Frontal cortex (tissue), 4 donors: ENCODE data around the gene PTPRJ. TPM values are rescaled to one million over a fixed set of nuclear protein-coding genes. Genes with fewer than 3 reads are reported as not detected.
"Not testable (repeated sequence)": the region's sequence is repeated elsewhere in the genome, so short reads cannot be mapped to it uniquely, and the experiment has no call there.

Experiments used
- DNase-seq, 2 donors: peaks; one replicate each; pipeline ENCODE4 v3.0.0; 2012; ENCODE audit warnings: low spot score in 2 of 2
- FAIRE-seq: peaks from 2 replicates; lab custom pipeline; 2012; peaks lifted over from hg19 to GRCh38; lab: Jason Lieb, UNC
- total RNA-seq: library from RNA; depleted of rRNA; stranded (reverse); fragments of >200 nt; gene quantifications from one replicate; pipeline ENCODE4 v1.2.3, GENCODE V29; 2014
- donor health status: control.
- donor health status: control.
- donor health status: control.

PTPRJ gene
- total RNA-seq, 1 donor from 2014 or later, result 17.1 TPM

DNA sequence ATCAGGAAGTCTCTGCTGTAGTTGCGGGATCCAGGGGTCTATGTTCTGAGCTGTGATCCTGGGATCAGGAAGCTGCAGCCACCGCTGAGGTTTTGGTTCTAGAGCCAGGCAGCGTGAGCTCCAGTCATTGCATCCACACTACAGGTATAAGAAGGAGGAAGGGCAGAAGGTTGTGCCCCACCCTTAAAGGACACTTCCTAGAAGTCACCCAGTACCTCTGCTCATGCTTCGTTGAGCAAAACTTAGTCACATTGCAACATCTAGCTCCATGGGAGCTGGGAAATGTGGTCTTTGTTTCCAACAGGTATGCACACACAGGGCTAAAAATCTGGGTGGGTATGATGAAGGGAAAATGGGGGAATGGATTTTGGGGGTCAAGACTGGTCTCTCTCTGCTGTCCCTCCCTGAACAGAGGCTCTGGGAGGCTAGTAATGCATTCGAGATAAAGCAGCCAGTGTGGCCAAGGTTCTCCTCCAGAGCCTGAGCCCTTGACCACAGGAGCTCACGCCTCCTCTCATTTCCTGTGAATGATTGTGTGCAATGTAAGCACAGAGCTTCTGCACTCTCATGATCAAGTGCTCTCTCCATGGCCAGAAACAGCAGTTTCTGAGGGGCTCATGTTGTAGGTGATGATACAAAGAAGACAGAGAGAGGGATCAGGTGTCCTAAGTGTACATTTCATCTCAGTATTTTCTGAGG, 149.5 kb downstream of the PTPRJ start:
- DNase-seq, result no peak

DNA sequence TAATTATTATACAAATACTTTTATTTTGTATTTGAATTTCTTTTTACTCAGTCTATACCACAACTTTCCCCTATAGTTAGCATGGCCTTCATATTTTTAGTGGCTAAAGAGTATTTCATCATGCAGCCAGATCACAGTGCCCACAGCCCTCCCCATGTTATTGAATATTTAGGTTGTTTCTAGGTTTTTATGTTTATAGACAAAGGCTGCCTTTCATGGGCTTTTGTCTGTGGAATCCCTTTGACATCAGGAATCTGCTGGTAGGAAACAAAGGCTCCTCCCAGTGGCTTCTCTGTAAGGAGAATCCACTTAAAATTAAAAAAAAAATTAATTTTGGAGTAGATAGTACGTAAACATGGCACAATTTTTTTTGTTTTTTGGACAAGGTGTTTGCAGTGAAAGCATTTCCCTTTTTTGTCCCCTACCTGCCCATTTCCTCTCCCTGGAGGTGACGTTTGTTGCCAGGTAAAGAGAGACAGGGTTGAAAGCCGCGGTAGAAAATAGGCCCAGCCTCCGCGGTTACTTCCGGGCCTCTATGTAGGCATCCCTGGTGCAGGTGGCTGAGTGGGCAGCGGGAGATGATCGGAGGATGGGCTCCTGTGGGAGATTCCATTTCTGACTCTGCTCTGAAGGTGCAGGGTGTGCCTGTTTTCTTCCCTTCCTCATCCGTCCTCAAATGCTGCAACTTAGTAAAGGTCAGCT, 154.0 kb downstream of the PTPRJ start:
- FAIRE-seq, result no peak
- no peak for DNase-seq

More for the DNA sequence above, 149.5 kb downstream of the PTPRJ start:
- no peak for FAIRE-seq

DNA sequence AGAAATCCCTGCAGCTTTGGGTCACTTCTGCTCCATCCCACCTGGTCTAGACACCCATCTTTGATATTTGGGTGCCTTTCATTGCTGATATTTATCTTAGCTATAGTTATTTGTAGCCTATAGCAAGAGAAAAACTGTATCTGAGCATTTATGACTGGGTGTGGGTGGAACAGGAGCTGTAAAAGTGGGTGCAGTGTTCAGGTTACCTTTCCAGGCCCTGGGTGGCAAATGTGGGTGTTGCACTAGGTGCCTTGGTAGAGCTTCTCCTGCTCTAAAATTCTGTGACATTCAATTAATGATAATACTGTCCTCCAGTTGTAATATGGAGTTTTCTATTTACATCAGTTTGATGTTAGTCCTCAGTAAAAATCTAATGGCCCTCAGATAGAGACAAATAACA, 157.9 kb downstream of the PTPRJ start:
- DNase-seq (no peak), FAIRE-seq (no peak)

DNA sequence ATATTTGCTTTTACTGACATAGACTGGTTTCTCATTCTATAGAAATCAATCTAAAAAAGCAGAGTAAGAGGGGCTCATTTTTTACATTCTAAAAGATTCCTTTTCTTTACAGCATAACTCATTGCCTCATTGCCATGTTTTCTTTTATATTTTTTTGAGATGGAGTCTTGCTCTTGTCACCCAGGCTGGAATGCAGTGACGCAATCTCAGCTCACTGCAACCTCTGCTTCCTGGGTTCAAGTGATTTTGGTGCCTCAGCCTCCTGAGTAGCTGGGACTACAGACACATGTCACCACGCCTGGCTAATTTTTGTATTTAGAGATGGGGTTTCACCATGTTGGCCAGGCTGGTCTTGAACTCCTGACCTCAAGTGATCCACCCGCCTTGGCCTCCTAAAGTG, 159.5 kb downstream of the PTPRJ start:
- FAIRE-seq, DNase-seq: not testable (repeated sequence)

DNA sequence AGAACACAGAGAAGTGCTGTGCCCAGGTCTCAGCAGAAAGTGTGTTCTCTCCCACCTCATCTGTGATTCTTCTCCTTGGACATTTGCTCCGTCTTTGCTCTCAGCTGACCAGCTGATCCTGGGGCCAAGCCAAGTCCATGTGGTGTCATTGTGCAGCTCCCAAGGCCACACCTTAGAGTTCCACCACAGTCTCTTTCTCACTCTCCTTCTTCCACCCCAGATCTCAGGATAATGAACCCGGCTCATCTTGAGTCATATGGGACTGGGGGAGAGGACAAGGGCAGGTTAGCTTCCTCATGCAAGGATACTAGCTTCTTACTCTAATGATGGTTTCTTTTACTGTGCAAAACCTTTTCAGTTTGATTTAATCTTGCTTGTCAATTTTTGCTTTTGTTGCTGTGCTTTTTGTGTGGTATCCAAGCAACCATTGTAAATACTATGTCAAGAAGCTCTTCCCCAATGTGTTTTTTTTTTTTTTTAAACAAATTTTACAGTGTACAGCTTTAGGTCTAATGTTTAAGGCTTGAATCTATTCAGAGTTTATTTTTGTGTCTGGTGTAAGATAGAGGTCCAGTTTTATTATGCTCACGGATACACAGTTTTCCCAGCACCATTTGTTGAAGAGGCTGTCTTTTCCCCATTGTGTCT, 161.2 kb downstream of the PTPRJ start:
- FAIRE-seq (no peak), DNase-seq (no peak)

DNA sequence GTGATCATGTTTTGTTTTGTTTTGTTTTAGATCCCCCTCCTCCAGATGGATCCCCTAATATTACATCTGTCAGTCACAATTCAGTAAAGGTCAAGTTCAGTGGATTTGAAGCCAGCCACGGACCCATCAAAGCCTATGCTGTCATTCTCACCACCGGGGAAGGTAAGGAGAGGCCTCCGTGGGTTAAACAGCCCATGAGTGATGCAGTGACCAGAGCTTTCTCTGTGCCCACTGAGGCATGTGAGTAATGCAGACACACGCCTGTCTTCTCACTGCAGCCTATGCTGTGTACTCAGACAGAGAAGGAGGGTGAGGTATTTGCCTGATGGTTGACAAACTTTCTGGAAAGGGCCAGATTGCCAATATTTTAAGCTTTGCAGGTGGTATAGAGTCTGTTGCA, 162.5 kb downstream of the PTPRJ start:
- FAIRE-seq (no peak), DNase-seq (no peak)

DNA sequence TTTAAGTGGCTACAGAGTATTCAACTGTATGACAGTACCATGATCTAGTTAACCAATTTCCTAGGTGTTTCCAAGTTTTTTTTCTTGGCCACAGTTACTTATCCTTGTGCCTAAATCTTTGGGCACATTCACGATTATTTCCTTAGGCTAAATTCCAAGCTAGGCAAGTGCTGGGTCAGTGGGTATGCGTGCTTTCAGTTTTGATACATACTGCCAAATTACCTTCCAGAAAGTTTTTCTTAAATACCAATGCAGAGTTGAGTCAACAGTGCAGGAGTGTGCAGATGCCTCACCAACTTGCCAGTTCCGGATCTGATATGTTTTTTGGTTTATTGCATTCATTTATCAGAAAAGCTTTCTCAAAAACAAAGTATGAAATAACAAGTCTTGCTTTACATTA, 168.4 kb downstream of the PTPRJ start:
- DNase-seq (no peak), FAIRE-seq (no peak)

DNA sequence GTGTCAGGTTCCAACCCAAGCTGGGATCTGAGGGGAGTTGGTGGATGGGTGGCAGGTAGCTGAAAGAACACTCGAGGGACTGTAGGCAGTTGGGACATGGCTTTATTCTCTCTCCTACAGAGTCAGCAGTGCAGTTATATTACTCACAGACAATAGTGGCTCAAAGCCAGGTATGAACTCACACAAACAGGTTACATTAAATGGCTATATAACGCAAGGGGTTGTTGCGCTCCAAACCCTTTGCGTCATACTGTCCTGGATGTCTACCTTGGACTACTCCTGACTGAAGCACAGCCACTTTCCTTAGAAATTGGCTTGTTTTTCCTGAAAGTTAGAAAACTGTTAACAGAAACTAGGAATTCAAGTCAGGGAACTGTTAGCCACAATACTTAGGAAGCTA, 169.9 kb downstream of the PTPRJ start:
- no peak for DNase-seq

DNA sequence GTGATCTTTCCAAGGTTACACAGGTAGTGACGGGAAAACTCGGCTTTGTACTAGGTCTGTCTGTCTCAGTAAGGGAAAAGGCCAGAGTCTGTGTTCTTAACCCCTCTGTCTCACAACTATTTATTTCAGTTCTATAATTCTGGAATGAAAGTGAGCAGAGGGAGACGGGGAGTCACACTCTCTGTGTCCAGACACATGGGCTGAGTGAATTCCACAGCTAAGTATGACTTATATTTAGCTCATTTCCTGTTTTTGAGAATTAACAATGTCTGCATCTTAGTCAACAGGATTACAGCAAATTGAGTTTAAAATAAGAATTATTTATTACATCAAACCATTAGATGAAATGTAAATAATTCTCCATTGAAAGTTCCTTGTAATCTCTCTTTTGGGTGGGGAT, 173.8 kb downstream of the PTPRJ start:
- DNase-seq (no peak), FAIRE-seq (no peak)

More for the DNA sequence above, 169.9 kb downstream of the PTPRJ start:
- FAIRE-seq, result no peak

DNA sequence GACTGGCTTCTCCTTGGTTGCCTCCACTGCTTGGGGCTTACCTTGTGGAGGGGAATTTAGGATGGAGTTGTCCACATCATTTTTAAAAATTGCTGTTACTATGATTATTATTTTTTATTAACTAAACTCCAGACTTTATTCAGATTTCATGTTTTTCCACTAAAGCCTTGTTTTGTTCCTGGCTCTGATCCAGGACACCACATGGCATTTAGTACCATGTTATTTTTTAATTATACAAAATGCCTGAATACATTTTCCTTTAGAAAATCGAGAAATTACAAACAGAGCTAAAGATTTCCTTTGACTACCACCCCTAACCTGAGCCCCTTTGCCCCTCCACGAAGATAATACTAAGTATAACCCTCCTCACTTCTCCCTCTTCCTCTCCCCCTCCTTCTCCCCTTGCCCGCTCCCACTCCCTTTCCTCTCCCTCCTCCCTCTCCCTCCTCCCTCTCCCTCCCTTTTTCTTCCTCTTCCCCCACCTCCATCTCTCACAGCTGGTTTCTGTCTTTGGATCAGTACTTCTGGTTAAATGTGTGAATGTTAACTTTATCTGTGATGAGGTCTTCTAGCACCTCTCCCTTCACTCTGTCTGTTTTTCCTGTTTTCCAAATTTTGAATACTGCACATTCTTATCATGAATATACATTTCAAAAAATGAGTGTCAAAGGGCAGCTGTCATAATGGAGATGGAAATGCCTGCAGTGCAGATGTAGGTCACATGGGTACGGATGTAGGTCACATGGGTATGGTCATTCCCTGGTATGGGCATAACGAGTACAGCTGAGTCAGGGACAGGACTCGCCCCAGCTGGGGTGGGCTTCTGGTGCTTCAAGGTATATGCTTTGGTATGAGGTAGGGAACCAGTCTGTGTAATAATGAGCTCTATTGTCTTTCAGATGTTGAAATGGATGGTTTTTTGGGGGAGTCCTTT, 181.9 kb downstream of the PTPRJ start:
- DNase-seq (no peak), FAIRE-seq (no peak)

DNA sequence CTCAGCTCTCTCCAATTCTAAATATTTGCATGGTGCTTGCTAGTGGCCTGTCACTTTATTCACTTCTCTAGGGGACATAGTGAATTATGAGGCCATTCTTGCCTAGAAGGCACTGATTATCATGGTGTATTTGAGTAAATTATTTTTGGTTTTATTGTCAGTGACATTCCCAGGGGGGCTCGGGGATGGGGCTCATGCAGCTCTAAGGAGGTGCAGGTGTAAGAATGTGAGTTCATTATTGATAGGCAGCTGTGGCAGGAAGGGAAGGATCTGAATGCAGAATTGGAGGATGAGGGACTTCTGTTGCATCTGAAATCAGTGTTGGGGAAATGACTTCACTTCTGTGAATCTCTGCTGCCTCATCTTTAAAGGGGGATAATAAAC, 182.5 kb downstream of the PTPRJ start:
- FAIRE-seq (no peak), DNase-seq (no peak)

DNA sequence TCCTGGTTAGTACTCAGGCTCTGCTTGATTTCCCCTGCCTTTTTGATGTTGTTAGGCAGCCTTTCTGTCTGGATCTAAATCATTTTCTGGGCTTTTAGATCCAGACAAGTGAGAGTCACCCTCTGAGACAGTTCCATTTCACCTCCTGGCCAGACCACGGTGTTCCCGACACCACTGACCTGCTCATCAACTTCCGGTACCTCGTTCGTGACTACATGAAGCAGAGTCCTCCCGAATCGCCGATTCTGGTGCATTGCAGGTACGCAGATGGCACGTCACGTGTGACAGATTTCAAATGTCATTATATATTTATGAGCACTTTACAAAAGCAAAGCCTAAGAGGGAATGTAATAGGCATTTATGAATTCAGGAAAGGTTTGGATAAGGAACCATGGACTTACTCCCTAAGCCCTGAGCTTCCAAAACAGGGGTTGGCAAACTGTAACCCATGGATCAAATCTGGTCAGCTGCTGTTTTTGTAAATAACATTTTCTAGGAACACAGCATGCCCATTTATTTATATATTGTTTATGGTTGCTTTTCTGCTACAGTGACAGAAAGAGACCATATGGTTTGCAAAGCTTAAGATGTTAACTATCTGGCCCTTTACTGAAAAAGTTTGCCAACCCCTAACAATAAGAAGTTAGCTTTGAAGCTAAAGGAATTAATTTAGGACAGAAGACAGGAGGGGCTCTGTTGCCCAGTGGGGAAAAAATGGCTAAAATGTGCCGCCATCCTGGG, 183.2 kb downstream of the PTPRJ start:
- DNase-seq, result no peak
- FAIRE-seq, result no peak

DNA sequence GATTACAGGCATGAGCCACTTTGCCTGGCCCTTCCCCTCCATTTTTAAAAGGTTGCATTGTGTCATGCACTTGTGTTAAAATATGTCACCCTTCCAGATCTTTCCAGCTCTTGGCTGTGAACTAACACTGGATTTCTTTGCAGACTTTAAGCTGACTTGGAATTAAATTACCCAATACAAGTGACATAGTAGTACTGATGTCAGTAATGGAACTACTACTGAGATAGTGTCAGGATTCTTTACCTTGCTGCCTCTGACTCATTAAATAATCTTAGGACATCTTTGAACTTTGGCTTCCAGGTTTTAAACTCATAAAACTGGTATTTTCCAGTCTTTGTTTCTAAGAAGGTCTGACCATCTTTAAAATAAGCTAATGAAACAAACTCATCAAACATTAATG, 184.5 kb downstream of the PTPRJ start:
- no peak for FAIRE-seq

DNA sequence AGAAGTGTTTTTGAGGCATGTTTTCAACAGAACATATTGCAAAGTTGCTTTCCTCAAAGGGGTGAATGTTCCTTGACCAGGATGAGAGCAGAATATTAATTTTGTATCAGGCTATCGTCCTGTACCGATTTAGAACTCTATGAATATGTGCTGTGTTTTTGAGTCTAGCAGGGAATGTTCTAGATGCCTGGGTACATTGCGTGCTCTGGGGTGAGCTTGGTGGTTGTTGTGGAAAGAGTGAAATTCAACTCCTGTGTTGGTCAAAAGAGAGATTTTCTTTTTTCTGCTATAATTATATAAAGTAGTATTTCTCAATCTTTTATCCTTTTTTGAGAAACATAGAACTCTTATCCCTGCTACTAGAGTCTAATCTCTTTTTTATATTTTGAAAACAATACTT, 185.1 kb downstream of the PTPRJ start:
- FAIRE-seq (no peak), DNase-seq (no peak)

More for the DNA sequence above, 184.5 kb downstream of the PTPRJ start:
- DNase-seq, result no peak

DNA sequence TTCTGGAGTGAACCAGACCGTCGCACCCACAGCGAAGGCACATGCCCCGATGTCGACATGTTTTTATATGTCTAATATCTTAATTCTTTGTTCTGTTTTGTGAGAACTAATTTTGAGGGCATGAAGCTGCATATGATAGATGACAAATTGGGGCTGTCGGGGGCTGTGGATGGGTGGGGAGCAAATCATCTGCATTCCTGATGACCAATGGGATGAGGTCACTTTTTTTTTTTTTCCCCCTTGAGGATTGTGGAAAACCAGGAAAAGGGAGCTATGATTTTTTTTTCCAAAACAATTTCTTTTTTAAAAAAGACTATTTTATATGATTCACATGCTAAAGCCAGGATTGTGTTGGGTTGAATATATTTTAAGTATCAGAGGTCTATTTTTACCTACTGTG, 187.0 kb downstream of the PTPRJ start:
- DNase-seq (no peak), FAIRE-seq (no peak)

DNA sequence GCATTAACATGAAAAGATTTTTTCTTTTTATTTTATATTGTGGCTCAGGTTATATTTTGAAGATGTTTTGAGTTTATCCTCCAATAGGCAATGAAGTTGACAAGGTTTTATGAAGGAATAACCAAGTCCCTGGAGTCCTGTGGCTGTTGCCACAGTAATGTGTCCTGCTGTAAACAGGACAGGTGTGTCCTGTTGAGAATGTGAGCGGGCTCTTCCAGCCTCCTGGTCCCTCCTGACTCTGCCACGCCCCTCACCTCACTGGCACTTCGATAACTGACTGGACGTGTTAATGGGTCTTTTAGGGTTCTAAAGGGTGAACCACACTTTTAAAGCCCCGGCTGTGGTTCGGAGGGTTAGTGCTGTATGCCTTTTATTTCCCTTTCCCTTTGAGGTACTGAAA, 188.5 kb downstream of the PTPRJ start:
- FAIRE-seq, result no peak

DNA sequence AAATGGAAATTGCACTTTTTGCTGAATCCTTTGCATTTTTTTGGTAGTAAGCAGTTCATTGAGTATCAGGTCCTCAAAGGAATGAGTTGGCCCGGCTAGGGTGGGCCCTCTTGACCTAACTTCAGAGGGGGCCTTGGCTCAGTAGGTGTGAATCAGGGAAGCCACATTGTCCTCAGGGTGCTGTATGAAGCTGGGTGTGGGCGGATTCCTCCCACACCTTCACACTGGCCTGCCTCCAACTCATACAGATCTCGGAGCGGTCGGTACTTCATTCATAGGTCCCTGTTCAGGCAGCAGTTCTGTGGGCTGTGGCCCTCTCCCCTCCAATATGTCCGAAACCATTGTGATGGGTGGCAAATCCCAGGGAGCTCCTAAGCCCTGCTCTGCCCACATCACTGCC, 188.9 kb downstream of the PTPRJ start:
- no peak for FAIRE-seq
- no peak for DNase-seq

More for the DNA sequence above, 188.5 kb downstream of the PTPRJ start:
- DNase-seq, result no peak

DNA sequence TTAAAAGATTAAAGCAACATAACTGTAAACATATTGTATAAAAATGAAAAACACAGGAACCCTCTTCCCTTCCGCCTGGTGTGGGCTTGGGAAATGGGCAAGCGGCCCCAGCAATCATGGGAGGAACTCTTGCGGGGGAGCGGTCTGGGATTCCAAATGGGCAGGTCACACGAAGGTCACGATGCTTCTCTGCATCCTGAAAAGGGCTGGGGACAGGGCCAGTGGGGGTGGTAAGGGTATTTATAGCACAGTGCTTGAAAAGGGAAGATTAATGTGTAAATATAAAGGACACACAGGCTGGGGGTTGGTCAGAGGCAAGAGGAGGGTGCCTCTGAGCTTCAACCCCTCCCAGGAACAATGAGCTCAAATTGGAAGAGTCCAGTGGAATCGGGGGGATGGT, 189.4 kb downstream of the PTPRJ start:
- no peak for DNase-seq
- no peak for FAIRE-seq
